Esophagus mucosa (tissue), 1 donor: ENCODE measurements around the gene CDC42BPB. TPM values are rescaled to one million over a fixed set of nuclear protein-coding genes. Genes with fewer than 3 reads are reported as not detected.

Experiments used
- ATAC-seq: fragments of 200-7000 bp; cut with Tn5 transposase; one replicate; pipeline ENCODE4 v1.9.1; 2020
- total RNA-seq: library from RNA; stranded (reverse); gene quantifications from one replicate; pipeline ENCODE4 v1.2.4, GENCODE V29; 2023
- donor health status: DM: yes; HTN: yes; CAD: no.

CDC42BPB gene
- total RNA-seq, 1 donor from 2014 or later, result 48.5 TPM

GRCh38 chr14:102892651-102893050, 164.7 kb downstream of the CDC42BPB start:
- no peak for ATAC-seq

GRCh38 chr14:102891556-102891955, 165.8 kb downstream of the CDC42BPB start:
- no peak for ATAC-seq

DNA sequence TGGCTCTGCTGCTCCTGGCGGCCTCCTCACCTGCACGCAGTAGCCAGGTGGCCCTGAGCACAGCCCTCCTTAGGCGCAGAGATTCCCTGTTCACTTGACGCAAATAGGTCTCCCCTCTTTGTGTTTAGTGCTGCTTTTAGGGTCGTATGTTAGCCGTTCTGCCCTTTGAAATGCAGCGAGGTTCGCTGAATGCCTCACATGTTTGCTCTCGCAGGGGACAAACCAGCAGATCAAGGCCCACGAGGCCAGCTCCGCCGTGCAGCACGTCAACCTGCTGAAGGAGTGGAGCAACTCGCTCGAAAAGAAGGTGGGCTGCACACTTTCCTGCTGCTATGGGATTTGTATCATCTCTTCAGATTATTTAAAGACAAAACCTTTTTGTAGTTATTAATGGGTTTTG, 166.2 kb downstream of the CDC42BPB start:
- ATAC-seq, result no peak

GRCh38 chr14:102889615-102890014, 167.7 kb downstream of the CDC42BPB start:
- ATAC-seq, result no peak

DNA sequence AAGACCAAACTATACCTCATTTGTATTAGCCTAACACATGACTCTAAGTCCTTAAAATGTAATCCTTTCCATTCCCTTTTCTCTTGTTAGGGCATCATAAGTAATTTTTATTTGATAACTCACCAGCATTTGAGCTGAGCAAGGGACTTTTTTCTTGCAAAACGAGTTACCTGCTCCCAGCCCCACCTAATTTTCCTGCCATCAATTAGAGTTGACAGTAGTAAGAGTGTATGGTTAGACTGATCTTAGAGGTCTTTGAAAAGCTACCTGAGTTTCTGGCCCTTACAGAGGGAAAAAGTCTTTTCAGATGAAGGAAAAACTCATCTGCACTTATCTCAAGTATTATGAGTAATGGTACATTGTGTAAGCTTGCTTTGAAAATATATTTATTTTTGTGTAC, 168.6 kb downstream of the CDC42BPB start:
- ATAC-seq, result peak; percentile 74

- ATAC-seq, result no peak
Measured at GRCh38 chr14:102885737-102886447, 171.5 kb downstream of the CDC42BPB start.

GRCh38 chr14:102883554-102883953, 173.8 kb downstream of the CDC42BPB start:
- ATAC-seq, result no peak

DNA sequence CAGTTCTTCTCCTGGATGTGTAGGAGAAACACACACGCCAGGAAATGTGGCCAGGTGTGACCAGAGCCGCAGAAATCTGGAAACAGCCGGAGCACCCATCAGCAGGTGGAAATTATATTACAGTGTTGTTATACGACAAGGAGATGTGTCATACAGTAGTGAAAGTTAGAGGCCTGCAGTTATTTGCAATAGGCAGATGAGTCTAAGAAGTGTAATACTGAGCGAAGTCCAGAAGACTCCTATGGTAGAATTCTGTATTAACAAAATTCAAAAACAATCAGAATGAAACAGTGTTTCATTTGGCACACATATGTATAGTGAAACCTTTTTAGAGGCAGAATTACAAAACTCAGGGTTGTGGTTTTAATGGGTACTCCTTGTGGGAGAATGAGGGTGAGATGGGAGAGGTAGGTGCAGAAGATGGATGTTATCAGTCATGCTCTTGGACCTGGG, 174.2 kb downstream of the CDC42BPB start:
- ATAC-seq, result no peak

Other genes starting within 250 kb of the CDC42BPB start
- gene AMN, start 134.9 kb downstream of the CDC42BPB start, total RNA-seq, result 12.4 TPM
- gene LBHD2, start 26.7 kb upstream of the CDC42BPB start, total RNA-seq, result not detected
- gene EXOC3L4, start 37.2 kb upstream of the CDC42BPB start, total RNA-seq, result 0.20 TPM
- 85.3 TPM for gene TNFAIP2, start 65.9 kb upstream of the CDC42BPB start, total RNA-seq